Measurements from ENCODE around the gene CNIH3. TPM values are rescaled to one million over a fixed set of nuclear protein-coding genes. Genes with fewer than 3 reads are reported as not detected.
A peak's percentile ranks its signal among the peaks of the same experiment; 100 is the strongest.

The CNIH3 gene
- polyA plus RNA-seq, 1 donor (not counting 4 experiments of a cell fraction or from before 2014, with no cell fraction given), result 0.81 TPM

DNA sequence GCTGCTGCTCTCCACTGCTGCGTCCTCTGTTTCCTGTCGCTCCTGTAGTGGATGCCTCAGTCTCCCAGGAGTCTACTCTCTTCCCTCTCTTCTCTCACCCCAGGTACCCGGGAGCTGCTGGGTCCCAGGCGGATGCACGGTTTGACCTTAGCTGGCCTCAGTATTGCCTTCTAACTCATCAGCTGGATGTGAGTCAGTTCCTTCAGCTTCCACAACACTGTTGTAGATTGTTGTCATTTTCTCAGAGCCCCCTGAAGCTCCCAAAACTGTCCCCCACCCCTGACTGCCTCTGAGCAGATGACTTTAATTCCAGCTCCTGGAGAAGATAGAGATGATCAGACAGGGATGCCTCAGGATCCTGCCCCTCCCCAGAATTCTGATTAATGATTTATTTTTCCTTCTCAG, 7.2 kb downstream of the CNIH3 start:
- Histone ChIP-seq H3K9me1 (ENCODE audit: control insufficient read depth, extremely low read depth, insufficient read depth, low read length) (no peaks in the 10 kb centered on the region), H3K9ac (ENCODE audit: control insufficient read depth, extremely low read depth, insufficient read depth, low read length) (no peak overlapping the region), H3K36me3 (ENCODE audit: control insufficient read depth in 2 of 2, extremely low read depth in 1 of 2, insufficient read depth in 2 of 2, low read length in 2 of 2) (no peaks in the 10 kb centered on the region), H3K79me2 (ENCODE audit: control insufficient read depth, insufficient read depth, low read length) (no peaks in the 10 kb centered on the region), H3K9me3 (ENCODE audit: control insufficient read depth, low read depth, low read length) (no peaks in the 10 kb centered on the region), H4K20me1 (ENCODE audit: control insufficient read depth, extremely low read depth, insufficient read depth, low read length) (no peaks in the 10 kb centered on the region), H2AFZ (ENCODE audit: control insufficient read depth, low read length) (no peak overlapping the region), H3K27me3 (ENCODE audit: control insufficient read depth, extremely low read depth, insufficient read depth, low read length) (peaks cover 24% of the 10 kb centered on the region), H3K4me1 (ENCODE audit: control insufficient read depth, extremely low read depth, insufficient read depth, low read length) (peaks cover 14% of the 10 kb centered on the region), H3K4me2 (ENCODE audit: control insufficient read depth, extremely low read depth, insufficient read depth, low read depth, low read length) (peak overlapping the region; percentile 34), H3K27ac (ENCODE audit: control insufficient read depth, insufficient read depth, low read length) (no peak overlapping the region), H3K4me3 (ENCODE audit: control insufficient read depth in 2 of 3, extremely low read depth in 1 of 3, insufficient read depth in 2 of 3, low read depth in 1 of 3, low read length in 3 of 3) (no peak overlapping the region)
- dilution Hi-C loops (cut with MboI; ENCODE audit: extremely low pct_ligation_motif_present, low sequenced_read_pairs), result no loop called here
- no peak for FAIRE-seq
- TF ChIP-seq, protein P1, sequence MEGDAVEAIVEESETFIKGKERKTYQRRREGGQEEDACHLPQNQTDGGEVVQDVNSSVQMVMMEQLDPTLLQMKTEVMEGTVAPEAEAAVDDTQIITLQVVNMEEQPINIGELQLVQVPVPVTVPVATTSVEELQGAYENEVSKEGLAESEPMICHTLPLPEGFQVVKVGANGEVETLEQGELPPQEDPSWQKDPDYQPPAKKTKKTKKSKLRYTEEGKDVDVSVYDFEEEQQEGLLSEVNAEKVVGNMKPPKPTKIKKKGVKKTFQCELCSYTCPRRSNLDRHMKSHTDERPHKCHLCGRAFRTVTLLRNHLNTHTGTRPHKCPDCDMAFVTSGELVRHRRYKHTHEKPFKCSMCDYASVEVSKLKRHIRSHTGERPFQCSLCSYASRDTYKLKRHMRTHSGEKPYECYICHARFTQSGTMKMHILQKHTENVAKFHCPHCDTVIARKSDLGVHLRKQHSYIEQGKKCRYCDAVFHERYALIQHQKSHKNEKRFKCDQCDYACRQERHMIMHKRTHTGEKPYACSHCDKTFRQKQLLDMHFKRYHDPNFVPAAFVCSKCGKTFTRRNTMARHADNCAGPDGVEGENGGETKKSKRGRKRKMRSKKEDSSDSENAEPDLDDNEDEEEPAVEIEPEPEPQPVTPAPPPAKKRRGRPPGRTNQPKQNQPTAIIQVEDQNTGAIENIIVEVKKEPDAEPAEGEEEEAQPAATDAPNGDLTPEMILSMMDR (optimal IDR thresholded peaks at IDR 0.05 in 1 of 3, IDR thresholded peaks at IDR 0.05 in 1 of 3, conservative IDR thresholded peaks at IDR 0.05 in 1 of 3; ENCODE audit: extremely low read depth in 1 of 3, insufficient read depth in 2 of 3, low read length in 3 of 3), result no peak
- no peak for TF ChIP-seq EZH2 (IDR thresholded peaks at IDR 0.05; ENCODE audit: low read length)
- DNase-seq (ENCODE audit: low read depth, low spot score), result no peak

DNA sequence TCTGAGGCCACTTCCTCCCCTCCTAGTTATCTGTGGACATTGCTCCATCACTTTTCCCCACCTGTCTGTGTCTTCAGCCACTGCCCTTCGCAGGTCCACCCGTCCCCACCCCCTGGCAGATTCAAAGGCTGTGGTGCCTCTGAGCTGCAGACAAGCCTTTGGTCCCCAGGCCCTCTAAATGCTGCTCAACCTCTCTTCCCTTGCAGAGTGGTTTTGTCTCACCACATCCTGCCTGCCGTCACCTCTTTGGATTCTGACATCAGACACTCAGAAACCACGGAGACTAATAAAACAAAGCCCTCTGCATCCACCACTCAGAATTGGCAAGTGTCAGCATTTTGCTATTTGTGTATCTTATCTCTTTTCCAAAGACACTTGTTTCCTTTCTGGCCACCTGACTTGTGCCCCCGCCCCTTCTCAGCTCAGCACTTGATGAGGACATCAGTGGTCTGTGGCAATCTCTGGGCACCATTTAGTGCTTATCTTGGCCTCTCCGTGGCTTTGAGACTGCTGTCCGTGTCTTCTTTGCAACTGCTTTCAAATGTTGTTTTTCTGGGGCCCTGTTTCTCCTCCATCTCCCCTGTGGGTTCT, 7.7 kb downstream of the CNIH3 start:
- Histone ChIP-seq H3K4me2 (ENCODE audit: control insufficient read depth, extremely low read depth, insufficient read depth, low read depth, low read length) (peak overlapping the region; percentile 34), H3K79me2 (ENCODE audit: control insufficient read depth, insufficient read depth, low read length) (no peaks in the 10 kb centered on the region), H3K9me1 (ENCODE audit: control insufficient read depth, extremely low read depth, insufficient read depth, low read length) (no peaks in the 10 kb centered on the region), H2AFZ (ENCODE audit: control insufficient read depth, low read length) (no peak overlapping the region), H3K27ac (ENCODE audit: control insufficient read depth, insufficient read depth, low read length) (no peak overlapping the region), H3K4me3 (ENCODE audit: control insufficient read depth in 2 of 3, extremely low read depth in 1 of 3, insufficient read depth in 2 of 3, low read depth in 1 of 3, low read length in 3 of 3) (no peak overlapping the region), H3K9ac (ENCODE audit: control insufficient read depth, extremely low read depth, insufficient read depth, low read length) (no peak overlapping the region), H3K27me3 (ENCODE audit: control insufficient read depth, extremely low read depth, insufficient read depth, low read length) (peaks cover 18% of the 10 kb centered on the region), H3K9me3 (ENCODE audit: control insufficient read depth, low read depth, low read length) (no peaks in the 10 kb centered on the region), H4K20me1 (ENCODE audit: control insufficient read depth, extremely low read depth, insufficient read depth, low read length) (no peaks in the 10 kb centered on the region), H3K36me3 (ENCODE audit: control insufficient read depth in 2 of 2, extremely low read depth in 1 of 2, insufficient read depth in 2 of 2, low read length in 2 of 2) (no peaks in the 10 kb centered on the region), H3K4me1 (ENCODE audit: control insufficient read depth, extremely low read depth, insufficient read depth, low read length) (peaks cover 14% of the 10 kb centered on the region)
- no peak for DNase-seq (ENCODE audit: low read depth, low spot score)
- no peak for FAIRE-seq
- dilution Hi-C loops (cut with MboI; ENCODE audit: extremely low pct_ligation_motif_present, low sequenced_read_pairs), result no loop called here
- TF ChIP-seq, protein P1 (optimal IDR thresholded peaks at IDR 0.05 in 1 of 3, IDR thresholded peaks at IDR 0.05 in 1 of 3, conservative IDR thresholded peaks at IDR 0.05 in 1 of 3; ENCODE audit: extremely low read depth in 1 of 3, insufficient read depth in 2 of 3, low read length in 3 of 3), result no peak
- TF ChIP-seq EZH2 (IDR thresholded peaks at IDR 0.05; ENCODE audit: low read length), result no peak

All from keratinocyte (primary cell).